ENCODE data around the gene R3HCC1L. TPM values are rescaled to one million over a fixed set of nuclear protein-coding genes. Genes with fewer than 3 reads are reported as not detected.

The R3HCC1L gene
- polyA plus RNA-seq, 1 donor from 2014 or later: 12.8 TPM

- Histone ChIP-seq H3K9me2 (ENCODE audit: insufficient read depth, low read length) (no peaks in the 10 kb centered on the region), H3K27me3 (ENCODE audit: insufficient read depth, low read depth, low read length) (no peaks in the 10 kb centered on the region), H3K36me3 (ENCODE audit: insufficient read depth, low read length) (no peaks in the 10 kb centered on the region), H4K20me1 (ENCODE audit: insufficient read depth) (no peaks in the 10 kb centered on the region), H3F3A (ENCODE audit: insufficient read depth, low read length, poor library complexity, severe bottlenecking) (no peaks in the 10 kb centered on the region), H3K9ac (ENCODE audit: low read length) (no peak overlapping the region), H2AFZ (ENCODE audit: low read depth, low read length) (no peak overlapping the region), H3K4me3 (ENCODE audit: low read length) (no peak overlapping the region), H3K79me2 (replicated peaks; ENCODE audit: insufficient read depth, low read length) (no peaks in the 10 kb centered on the region), H3K4me2 (ENCODE audit: low read length) (no peak overlapping the region), H3K27ac (ENCODE audit: low read length) (no peak overlapping the region), H3K9me3 (ENCODE audit: low read length) (no peaks in the 10 kb centered on the region)
- TF ChIP-seq EZH2 (IDR thresholded peaks at IDR 0.05; ENCODE audit: borderline replicate concordance, insufficient read depth, low read length, poor library complexity, severe bottlenecking) (no peak), POLR2AphosphoS5 (IDR thresholded peaks at IDR 0.05) (no peak), REST (IDR thresholded peaks at IDR 0.05; ENCODE audit: borderline replicate concordance) (no peak), CTCF (IDR thresholded peaks at IDR 0.05; ENCODE audit: poor library complexity, severe bottlenecking) (no peak), TAF1 (IDR thresholded peaks at IDR 0.05; ENCODE audit: low read depth) (no peak), RAD21 (conservative IDR thresholded peaks at IDR 0.05) (no peak), SMC3 (conservative IDR thresholded peaks at IDR 0.05; ENCODE audit: poor library complexity) (no peak), MXI1 (conservative IDR thresholded peaks at IDR 0.05; ENCODE audit: poor library complexity, severe bottlenecking) (no peak), EP300 (conservative IDR thresholded peaks at IDR 0.05; ENCODE audit: poor library complexity, severe bottlenecking) (no peak)
These were observed 131.2 kb downstream of the R3HCC1L start for GRCh38 chr10:98265403-98266378.

GRCh38 chr10:98266647-98267046, 132.2 kb downstream of the R3HCC1L start:
- Histone ChIP-seq H3K27ac (ENCODE audit: low read length) (no peak overlapping the region), H3K9ac (ENCODE audit: low read length) (no peak overlapping the region), H3K36me3 (ENCODE audit: insufficient read depth, low read length) (no peaks in the 10 kb centered on the region), H3K79me2 (replicated peaks; ENCODE audit: insufficient read depth, low read length) (no peaks in the 10 kb centered on the region), H3K9me2 (ENCODE audit: insufficient read depth, low read length) (no peaks in the 10 kb centered on the region), H2AFZ (ENCODE audit: low read depth, low read length) (no peak overlapping the region), H3F3A (ENCODE audit: insufficient read depth, low read length, poor library complexity, severe bottlenecking) (no peaks in the 10 kb centered on the region), H3K4me3 (ENCODE audit: low read length) (no peak overlapping the region), H3K9me3 (ENCODE audit: low read length) (no peaks in the 10 kb centered on the region), H3K4me2 (ENCODE audit: low read length) (no peak overlapping the region), H3K27me3 (ENCODE audit: insufficient read depth, low read depth, low read length) (no peaks in the 10 kb centered on the region), H4K20me1 (ENCODE audit: insufficient read depth) (no peaks in the 10 kb centered on the region)
- TF ChIP-seq EZH2 (IDR thresholded peaks at IDR 0.05; ENCODE audit: borderline replicate concordance, insufficient read depth, low read length, poor library complexity, severe bottlenecking) (no peak), CTCF (IDR thresholded peaks at IDR 0.05; ENCODE audit: poor library complexity, severe bottlenecking) (no peak), POLR2AphosphoS5 (IDR thresholded peaks at IDR 0.05) (no peak), REST (IDR thresholded peaks at IDR 0.05; ENCODE audit: borderline replicate concordance) (no peak), MXI1 (conservative IDR thresholded peaks at IDR 0.05; ENCODE audit: poor library complexity, severe bottlenecking) (no peak), RAD21 (conservative IDR thresholded peaks at IDR 0.05) (no peak), TAF1 (IDR thresholded peaks at IDR 0.05; ENCODE audit: low read depth) (no peak), EP300 (conservative IDR thresholded peaks at IDR 0.05; ENCODE audit: poor library complexity, severe bottlenecking) (no peak), SMC3 (conservative IDR thresholded peaks at IDR 0.05; ENCODE audit: poor library complexity) (no peak)

All from neural cell (in vitro differentiated cells).